H9 (cell line): Measurements from ENCODE around the gene GLS. TPM values are rescaled to one million over a fixed set of nuclear protein-coding genes. Genes with fewer than 3 reads are reported as not detected.

ENCODE experiments used
- DNase-seq: peaks from one replicate; pipeline ENCODE4 v3.0.0-alpha.2; 2017
- H2AFZ ChIP-seq: one replicate; pipeline ENCODE4 v1.6.1; 2013; ENCODE audit warnings: mild to moderate bottlenecking, low read length, control low read depth, moderate library complexity
- H2AK5ac ChIP-seq: 2 replicates; pipeline ENCODE4 v1.6.1; 2013; ENCODE audit warnings: low read length, control low read depth, mixed read lengths; ENCODE audit not compliant: insufficient read length
- H2BK120ac ChIP-seq: one replicate; pipeline ENCODE4 v1.6.1; 2013; ENCODE audit warnings: low read depth, mild to moderate bottlenecking, low read length, control low read depth, inconsistent platforms; ENCODE audit not compliant: poor library complexity, severe bottlenecking
- H2BK12ac ChIP-seq: 2 replicates; pipeline ENCODE4 v1.6.1; 2013; ENCODE audit warnings: low read length, control low read depth, mixed read lengths, low read depth; ENCODE audit not compliant: insufficient read length
- H2BK15ac ChIP-seq: 2 replicates; pipeline ENCODE4 v1.6.1; 2013; ENCODE audit warnings: low read depth, low read length, control low read depth
- H2BK20ac ChIP-seq: one replicate; pipeline ENCODE4 v1.6.1; 2013; ENCODE audit warnings: low read depth, mild to moderate bottlenecking, low read length, control low read depth, inconsistent platforms; ENCODE audit not compliant: poor library complexity, severe bottlenecking
- H2BK5ac ChIP-seq: 2 replicates; pipeline ENCODE4 v1.6.1; 2013; ENCODE audit warnings: low read length, control low read depth, mixed read lengths; ENCODE audit not compliant: insufficient read length
- H3K14ac ChIP-seq: 2 replicates; pipeline ENCODE4 v1.6.1; 2013; ENCODE audit warnings: low read length, control low read depth; ENCODE audit not compliant: insufficient read depth
- H3K18ac ChIP-seq: 2 replicates; pipeline ENCODE4 v1.6.1; 2013; ENCODE audit warnings: low read depth, mild to moderate bottlenecking, mixed read lengths, low read length, control low read depth; ENCODE audit not compliant: insufficient read length
- H3K23ac ChIP-seq: 2 replicates; pipeline ENCODE4 v1.6.1; 2013; ENCODE audit warnings: low read length, control low read depth, mixed read lengths, low read depth; ENCODE audit not compliant: insufficient read length
- H3K23me2 ChIP-seq: 2 replicates; pipeline ENCODE4 v1.6.1; 2013; ENCODE audit warnings: low read depth, mild to moderate bottlenecking, mixed read lengths, low read length, control low read depth; ENCODE audit not compliant: insufficient read length, poor library complexity, severe bottlenecking
- H3K27ac ChIP-seq: 2 replicates; pipeline ENCODE4 v1.5.1; 2013; ENCODE audit warnings: low read length, control low read depth, mixed read lengths, low read depth; ENCODE audit not compliant: insufficient read length
- H3K27me3 ChIP-seq: 2 replicates; pipeline ENCODE4 v1.6.1; 2013; ENCODE audit warnings: low read length, control low read depth, inconsistent platforms; ENCODE audit not compliant: insufficient read depth
- H3K4ac ChIP-seq: 2 replicates; pipeline ENCODE4 v1.6.1; 2013; ENCODE audit warnings: low read depth, mild to moderate bottlenecking, control low read depth, inconsistent platforms, low read length, moderate library complexity
- H3K4me1 ChIP-seq: 2 replicates; pipeline ENCODE4 v1.6.1; 2013; ENCODE audit warnings: low read length, control low read depth, inconsistent platforms; ENCODE audit not compliant: insufficient read depth
- H3K4me2 ChIP-seq: 2 replicates; pipeline ENCODE4 v1.6.1; 2013; ENCODE audit warnings: low read length, control low read depth, mixed read lengths; ENCODE audit not compliant: insufficient read length, insufficient read depth
- H3K56ac ChIP-seq: 2 replicates; pipeline ENCODE4 v1.6.1; 2013; ENCODE audit warnings: low read depth, mild to moderate bottlenecking, mixed read lengths, low read length, control low read depth; ENCODE audit not compliant: insufficient read length
- H3K79me1 ChIP-seq: 2 replicates; pipeline ENCODE4 v1.6.1; 2013; ENCODE audit warnings: low read depth, mild to moderate bottlenecking, moderate library complexity, low read length, control low read depth, inconsistent platforms; ENCODE audit not compliant: insufficient read depth, poor library complexity, severe bottlenecking
- H3K79me2 ChIP-seq: 2 replicates; pipeline ENCODE4 v1.6.1; 2013; ENCODE audit warnings: low read length, control low read depth, inconsistent platforms; ENCODE audit not compliant: insufficient read depth
- H3K9ac ChIP-seq: 2 replicates; pipeline ENCODE4 v1.6.1; 2013; ENCODE audit warnings: low read length, control low read depth, mixed read lengths; ENCODE audit not compliant: insufficient read length; ENCODE audit errors: extremely low read depth
- H3K9me3 ChIP-seq: one replicate; pipeline ENCODE4 v1.6.1; 2013; ENCODE audit warnings: low read depth, low read length, inconsistent platforms; ENCODE audit not compliant: control insufficient read depth
- H3T11ph ChIP-seq: one replicate; pipeline ENCODE4 v1.6.1; 2013; ENCODE audit warnings: mild to moderate bottlenecking, low read length, control low read depth, inconsistent platforms
- H4K20me1 ChIP-seq: one replicate; pipeline ENCODE4 v1.6.1; 2013; ENCODE audit not compliant: control insufficient read depth, insufficient read length, insufficient read depth
- H4K5ac ChIP-seq: 2 replicates; pipeline ENCODE4 v1.6.1; 2013; ENCODE audit warnings: low read depth, mild to moderate bottlenecking, mixed read lengths, low read length, control low read depth; ENCODE audit not compliant: insufficient read length
- H4K8ac ChIP-seq: replicated peaks from 2 replicates; pipeline ENCODE4 v1.6.1; 2013; ENCODE audit warnings: low read length, control low read depth, mixed read lengths, low read depth; ENCODE audit not compliant: insufficient read length
- H4K91ac ChIP-seq: 2 replicates; pipeline ENCODE4 v1.6.1; 2013; ENCODE audit warnings: low read depth, mild to moderate bottlenecking, moderate library complexity, mixed read lengths, low read length, control low read depth; ENCODE audit not compliant: insufficient read length
- H3K27ac Mint-ChIP-seq, 3 experiments: 2 replicates in 2 of 3; 3 replicates in 1 of 3; pipeline ENCODE4 v1.8.0; 2020 to 2021; ENCODE audit warnings: mixed read lengths in 3 of 3, mild to moderate bottlenecking in 1 of 3, moderate library complexity in 1 of 3
- H3K27me3 Mint-ChIP-seq: 2 replicates; pipeline ENCODE4 v1.8.0; 2021; ENCODE audit warnings: low read depth, mild to moderate bottlenecking, moderate library complexity, mixed read lengths
- H3K36me3 Mint-ChIP-seq, 3 experiments: 2 replicates in 2 of 3; 3 replicates in 1 of 3; pipeline ENCODE4 v1.8.0; 2020 to 2021; ENCODE audit warnings: low read depth in 3 of 3, mixed read lengths in 3 of 3; ENCODE audit not compliant: insufficient read depth in 1 of 3
- H3K4me1 Mint-ChIP-seq, 2 experiments: 2 replicates each; pipeline ENCODE4 v1.8.0; 2020; ENCODE audit warnings: mixed read lengths in 2 of 2
- H3K4me3 Mint-ChIP-seq, 2 experiments: 2 replicates in 1 of 2; 3 replicates in 1 of 2; pipeline ENCODE4 v1.8.0; 2020 to 2021; ENCODE audit warnings: mild to moderate bottlenecking in 2 of 2, mixed read lengths in 2 of 2, moderate library complexity in 1 of 2
- H3K9me3 Mint-ChIP-seq, 2 experiments: 2 replicates in 1 of 2; 3 replicates in 1 of 2; pipeline ENCODE4 v1.8.0; 2020; ENCODE audit warnings: mild to moderate bottlenecking in 2 of 2, mixed read lengths in 2 of 2, moderate library complexity in 1 of 2
- CTCF ChIP-seq: fragments of 200-600 bp; sonication (generic); conservative IDR thresholded peaks from 3 replicates; pipeline ENCODE4 v1.8.0; 2021; ENCODE audit warnings: antibody characterized with exemption, mild to moderate bottlenecking
- WGBS: extraction: QIAGEN DNeasy Blood & Tissue Kit; methylation state at CpG from one replicate; pipeline ENCODE4 v1.1.7; 2013; ENCODE audit warnings: missing lambda C conversion rate, low lambda C conversion rate, mixed read lengths; ENCODE audit not compliant: insufficient read length; ENCODE audit errors: extremely low coverage; 5-methylcytosine and 5-hydroxymethylcytosine counted together
- total RNA-seq: library from RNA; stranded (reverse); gene quantifications from 2 replicates; pipeline ENCODE4 v1.2.1, GENCODE V29; 2021

GLS gene
- total RNA-seq, 1 experiment from 2014 or later, result 69.3 TPM

- no peak overlapping the region for H3K9ac ChIP-seq
- no peak overlapping the region for H3K27ac ChIP-seq
- H2AFZ ChIP-seq, result no peak overlapping the region
- H3K4me1 ChIP-seq, result peaks cover 8% of the 10 kb centered on the region; the same call in 1 of the 2 replicates
- H3K27me3 Mint-ChIP-seq, result peaks cover 3% of the 10 kb centered on the region; the same call in 1 of the 2 replicates
- no peak overlapping the region for H3K18ac ChIP-seq
- no peak overlapping the region for H2AK5ac ChIP-seq
- no peak overlapping the region for H3K56ac ChIP-seq
- H4K5ac ChIP-seq, result no peak overlapping the region
- H3K36me3 Mint-ChIP-seq, result peaks cover 4 to 34% (median 27%) of the 10 kb centered on the region in 3 experiments
- peaks cover 25 to 38% of the 10 kb centered on the region in 2 experiments for H3K4me1 Mint-ChIP-seq
- H3K9me3 Mint-ChIP-seq, result peaks cover 18 to 21% of the 10 kb centered on the region in 2 experiments
- H3K79me2 ChIP-seq, result no peaks in the 10 kb centered on the region
- H3K27me3 ChIP-seq, result no peaks in the 10 kb centered on the region
- H3K9me3 ChIP-seq, result no peaks in the 10 kb centered on the region
- no peak for TF ChIP-seq CTCF
- no CpG with 5 or more reads among the region's 4 CpGs for WGBS
- H2BK120ac ChIP-seq, result no peak overlapping the region
- H3K79me1 ChIP-seq, result no peaks in the 10 kb centered on the region
- H3K23me2 ChIP-seq, result no peaks in the 10 kb centered on the region
- no peak overlapping the region for H3K4me2 ChIP-seq
- no peak overlapping the region for H3K27ac Mint-ChIP-seq
- no peak overlapping the region for H4K91ac ChIP-seq
- DNase-seq, result no peak
- no peaks in the 10 kb centered on the region for H4K20me1 ChIP-seq
- no peak overlapping the region for H2BK5ac ChIP-seq
- no peak overlapping the region for H3K14ac ChIP-seq
- no peak overlapping the region for H3T11ph ChIP-seq
- H3K23ac ChIP-seq, result no peak overlapping the region
- H2BK12ac ChIP-seq, result no peak overlapping the region
- no peak overlapping the region for H2BK15ac ChIP-seq
- H4K8ac ChIP-seq, result no peak overlapping the region
- no peak overlapping the region for H2BK20ac ChIP-seq
- H3K4ac ChIP-seq, result no peak overlapping the region
- no peak overlapping the region for H3K4me3 Mint-ChIP-seq
Observed at GRCh38 chr2:190867832-190868231, 12.8 kb upstream of the GLS start.
